Left ventricle myocardium inferior (tissue), 1 donor: ENCODE measurements around the gene ADORA2A. TPM values are rescaled to one million over a fixed set of nuclear protein-coding genes. Genes with fewer than 3 reads are reported as not detected.

Source experiments
- DNase-seq: peaks from one replicate; pipeline ENCODE4 v3.0.0-alpha.2; 2020
- H3K27ac ChIP-seq: fragments of 200-600 bp; replicated peaks from 2 replicates; pipeline ENCODE4 v1.8.0; 2021
- H3K27me3 ChIP-seq: fragments of 200-600 bp; 2 replicates; pipeline ENCODE4 v1.8.0; 2021; ENCODE audit warnings: low read depth
- H3K36me3 ChIP-seq: fragments of 200-600 bp; 2 replicates; pipeline ENCODE4 v1.8.0; 2021
- H3K4me1 ChIP-seq: fragments of 200-600 bp; 2 replicates; pipeline ENCODE4 v1.8.0; 2021
- H3K4me3 ChIP-seq: fragments of 200-600 bp; 2 replicates; pipeline ENCODE4 v1.8.0; 2021; ENCODE audit warnings: mild to moderate bottlenecking, moderate library complexity
- H3K9me3 ChIP-seq: fragments of 200-600 bp; replicated peaks from 2 replicates; pipeline ENCODE4 v1.8.0; 2021
- CTCF ChIP-seq: fragments of 200-600 bp; IDR thresholded peaks from 2 replicates; pipeline ENCODE4 v1.8.0; 2021; ENCODE audit warnings: antibody characterized with exemption, mild to moderate bottlenecking, borderline replicate concordance
- intact Hi-C: fragments of 100-400 bp; cut with micrococcal nuclease; formaldehyde crosslinking; loops from one replicate; pipeline ENCODE4 v1.11.0; 2022
- total RNA-seq: library from RNA; stranded (reverse); fragmentation: NEBNext Ultra II Directional; extraction: Animal tissue kit (Norgen Biotek cat#: 25700); gene quantifications from one replicate; pipeline ENCODE4 v1.2.1, GENCODE V29; 2021
- donor health status: DM: no; HTN: yes; CAD: no; lungs with severe emphysema.

The ADORA2A gene
- total RNA-seq, 1 donor from 2014 or later: 3.6 TPM

- H3K4me1 ChIP-seq: peaks cover 76% of the 10 kb centered on the region
- H3K27ac ChIP-seq: peak overlapping the region; percentile 85
- H3K4me3 ChIP-seq: no peak overlapping the region
- DNase-seq: no peak
- TF ChIP-seq CTCF: no peak
- intact Hi-C loops: no loop called here
- H3K9me3 ChIP-seq: no peaks in the 10 kb centered on the region
- H3K27me3 ChIP-seq: no peaks in the 10 kb centered on the region
- peaks cover 12% of the 10 kb centered on the region for H3K36me3 ChIP-seq
Observed at GRCh38 chr22:24391836-24392217, 35.6 kb upstream of the ADORA2A start.

GRCh38 chr22:24392218-24392931 is 35.0 kb upstream of the ADORA2A start:
- TF ChIP-seq CTCF: no peak
- no peaks in the 10 kb centered on the region for H3K27me3 ChIP-seq
- DNase-seq: no peak
- peak overlapping the region; percentile 85 for H3K27ac ChIP-seq
- peaks cover 77% of the 10 kb centered on the region for H3K4me1 ChIP-seq
- H3K9me3 ChIP-seq: no peaks in the 10 kb centered on the region
- H3K4me3 ChIP-seq: no peak overlapping the region
- intact Hi-C loops: no loop called here
- peaks cover 17% of the 10 kb centered on the region for H3K36me3 ChIP-seq

GRCh38 chr22:24393012-24393559 is 34.3 kb upstream of the ADORA2A start:
- TF ChIP-seq CTCF: no peak
- Histone ChIP-seq H3K4me3 (no peak overlapping the region), H3K36me3 (peaks cover 17% of the 10 kb centered on the region), H3K27ac (peak overlapping the region; percentile 85), H3K9me3 (no peaks in the 10 kb centered on the region), H3K27me3 (no peaks in the 10 kb centered on the region), H3K4me1 (peaks cover 82% of the 10 kb centered on the region)
- intact Hi-C loops: no loop called here
- no peak for DNase-seq

- Histone ChIP-seq H3K4me3 (no peak overlapping the region), H3K27me3 (no peaks in the 10 kb centered on the region), H3K27ac (peak overlapping the region; percentile 43), H3K4me1 (peaks cover 81% of the 10 kb centered on the region), H3K36me3 (peaks cover 17% of the 10 kb centered on the region), H3K9me3 (no peaks in the 10 kb centered on the region)
- DNase-seq: no peak
- no peak for TF ChIP-seq CTCF
- intact Hi-C loops: no loop called here
Observed at GRCh38 chr22:24393848-24394247, 33.6 kb upstream of the ADORA2A start.

GRCh38 chr22:24394254-24394653 is 33.1 kb upstream of the ADORA2A start:
- H3K36me3 ChIP-seq: peaks cover 20% of the 10 kb centered on the region
- H3K4me3 ChIP-seq: no peak overlapping the region
- no peak for TF ChIP-seq CTCF
- no peaks in the 10 kb centered on the region for H3K27me3 ChIP-seq
- H3K27ac ChIP-seq: peak overlapping the region; percentile 43
- no peaks in the 10 kb centered on the region for H3K9me3 ChIP-seq
- intact Hi-C loops: no loop called here
- DNase-seq: no peak
- H3K4me1 ChIP-seq: peaks cover 77% of the 10 kb centered on the region
